PC-3 (cell line): Measurements from ENCODE around the gene ATG7.

Experiments used
- EZH2 ChIP-seq: fragments of 300-600 bp; sonication (generic); IDR thresholded peaks from one replicate; pipeline ENCODE4 v1.6.1; 2017; ENCODE audit warnings: antibody characterized with exemption, mild to moderate bottlenecking, low read length; ENCODE audit not compliant: unreplicated experiment
- EZH2phosphoT487 ChIP-seq: fragments of 300-600 bp; sonication (generic); IDR thresholded peaks from 2 replicates; pipeline ENCODE4 v1.6.1; 2018; ENCODE audit warnings: mild to moderate bottlenecking, antibody characterized with exemption, low read length, borderline replicate concordance
- TF ChIP-seq, protein P1 (sequence below): fragments of 300-600 bp; sonication (generic); conservative IDR thresholded peaks from 2 replicates; pipeline ENCODE4 v1.5.1; 2017; ENCODE audit warnings: antibody characterized with exemption, low read depth, mild to moderate bottlenecking, low read length

DNA sequence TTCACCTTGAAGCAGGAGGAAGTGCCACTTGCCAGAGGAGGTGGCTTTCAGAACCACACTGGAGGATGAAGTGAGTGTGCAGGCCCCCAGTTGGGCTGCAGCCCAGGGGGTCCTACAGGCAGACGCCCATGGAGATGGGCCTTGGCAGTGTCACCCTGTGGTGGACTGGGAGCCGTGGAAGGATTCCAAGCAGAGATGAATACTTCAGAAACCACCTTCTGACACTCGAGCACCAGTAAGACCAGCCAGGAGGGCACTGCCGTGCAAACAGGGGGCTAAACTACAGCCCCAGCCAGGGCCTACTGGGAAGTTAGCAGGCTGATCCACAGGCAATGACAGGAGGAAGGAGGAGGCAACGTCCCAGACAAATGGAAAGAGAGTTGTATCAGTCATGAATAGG lies 316.1 kb downstream of the ATG7 start:
- TF ChIP-seq, protein P1, sequence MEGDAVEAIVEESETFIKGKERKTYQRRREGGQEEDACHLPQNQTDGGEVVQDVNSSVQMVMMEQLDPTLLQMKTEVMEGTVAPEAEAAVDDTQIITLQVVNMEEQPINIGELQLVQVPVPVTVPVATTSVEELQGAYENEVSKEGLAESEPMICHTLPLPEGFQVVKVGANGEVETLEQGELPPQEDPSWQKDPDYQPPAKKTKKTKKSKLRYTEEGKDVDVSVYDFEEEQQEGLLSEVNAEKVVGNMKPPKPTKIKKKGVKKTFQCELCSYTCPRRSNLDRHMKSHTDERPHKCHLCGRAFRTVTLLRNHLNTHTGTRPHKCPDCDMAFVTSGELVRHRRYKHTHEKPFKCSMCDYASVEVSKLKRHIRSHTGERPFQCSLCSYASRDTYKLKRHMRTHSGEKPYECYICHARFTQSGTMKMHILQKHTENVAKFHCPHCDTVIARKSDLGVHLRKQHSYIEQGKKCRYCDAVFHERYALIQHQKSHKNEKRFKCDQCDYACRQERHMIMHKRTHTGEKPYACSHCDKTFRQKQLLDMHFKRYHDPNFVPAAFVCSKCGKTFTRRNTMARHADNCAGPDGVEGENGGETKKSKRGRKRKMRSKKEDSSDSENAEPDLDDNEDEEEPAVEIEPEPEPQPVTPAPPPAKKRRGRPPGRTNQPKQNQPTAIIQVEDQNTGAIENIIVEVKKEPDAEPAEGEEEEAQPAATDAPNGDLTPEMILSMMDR = no peak
- TF ChIP-seq EZH2 (no peak), EZH2phosphoT487 (no peak)
